Embryonic facial prominence (tissue), 1 donor: Measurements from ENCODE around the gene LSM4.

Experiments used
- DNase-seq: peaks from one replicate; pipeline ENCODE4 v3.0.0-alpha.2; 2016; ENCODE audit errors: extremely low spot score

The LSM4 gene

GRCh38 chr19:18292810-18293641, 29.9 kb downstream of the LSM4 start:
- peak; percentile 90 for DNase-seq

GRCh38 chr19:18292462-18292809, 30.4 kb downstream of the LSM4 start:
- no peak for DNase-seq

- peak; percentile 71 for DNase-seq
Measured at GRCh38 chr19:18291590-18292461, 31.1 kb downstream of the LSM4 start.

- no peak for DNase-seq
Measured at GRCh38 chr19:18291019-18291524, 31.8 kb downstream of the LSM4 start.

DNA sequence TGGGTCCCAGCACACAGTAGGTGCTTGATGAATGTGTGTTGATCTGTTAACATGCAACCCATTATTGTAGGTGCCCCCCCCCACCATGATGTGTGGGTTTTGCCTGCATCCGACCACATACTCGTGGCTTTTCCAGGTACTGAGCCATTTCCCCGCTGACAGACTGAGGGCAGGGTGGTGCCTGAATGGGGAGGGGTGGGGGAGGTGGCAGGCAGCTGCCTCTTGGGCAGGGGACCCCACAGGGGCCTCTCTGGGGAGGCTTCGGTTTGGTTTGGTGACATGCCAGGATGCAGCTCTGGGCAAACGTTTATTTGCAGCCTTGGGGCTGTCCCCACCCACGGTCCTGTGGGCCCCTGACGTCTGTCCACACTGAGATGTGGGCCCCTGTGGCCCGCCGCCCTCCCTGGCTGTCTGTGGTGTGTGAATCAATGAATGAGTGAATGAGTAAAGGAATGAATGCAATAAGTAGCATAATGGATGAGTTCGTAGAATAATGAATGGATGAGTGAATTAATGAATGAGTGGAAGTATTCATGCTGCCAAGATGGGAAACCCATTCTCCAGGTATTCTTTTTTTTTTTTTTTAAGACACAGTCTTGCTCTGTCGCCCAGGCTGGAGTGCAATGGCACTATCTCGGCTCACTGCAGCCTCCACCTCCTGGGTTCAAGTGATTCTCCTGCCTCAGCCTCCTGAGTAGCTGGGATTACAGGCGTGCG, 32.4 kb downstream of the LSM4 start:
- DNase-seq, result no peak

GRCh38 chr19:18289471-18290301, 33.2 kb downstream of the LSM4 start:
- no peak for DNase-seq

- no peak for DNase-seq
Measured at GRCh38 chr19:18287836-18288772, 34.8 kb downstream of the LSM4 start.

DNA sequence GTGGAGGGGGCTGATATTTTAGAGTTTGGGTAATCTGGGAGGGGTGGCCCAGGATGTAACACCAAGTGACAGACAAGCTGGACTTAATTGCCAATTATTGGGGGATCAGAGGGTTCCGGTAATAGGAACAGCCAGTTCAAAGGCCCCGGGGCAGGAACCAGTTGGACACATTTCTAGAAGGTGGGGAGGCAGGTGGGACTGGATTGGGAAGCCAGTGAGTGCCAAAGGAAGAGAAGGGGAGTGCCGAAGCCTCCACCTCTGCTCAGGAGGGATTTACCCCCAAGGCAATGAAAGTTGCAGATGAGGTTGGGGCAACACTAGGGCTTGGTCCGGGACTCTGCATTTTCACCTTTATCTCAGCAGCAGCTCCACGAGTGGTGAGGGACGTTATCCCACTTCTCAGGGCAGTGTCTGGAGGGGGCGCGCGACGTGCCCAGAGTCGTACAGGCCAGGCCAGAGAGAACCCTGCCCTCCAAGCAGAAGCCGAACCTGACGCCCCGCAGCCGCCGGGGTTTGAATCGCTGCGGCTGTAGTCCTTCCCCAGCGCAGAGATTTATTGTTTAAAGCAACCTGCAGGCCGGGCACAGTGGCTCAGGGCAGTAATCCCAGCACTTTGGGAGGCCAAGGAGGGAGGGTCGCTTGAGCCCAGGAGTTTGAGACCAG, 35.8 kb downstream of the LSM4 start:
- no peak for DNase-seq

DNA sequence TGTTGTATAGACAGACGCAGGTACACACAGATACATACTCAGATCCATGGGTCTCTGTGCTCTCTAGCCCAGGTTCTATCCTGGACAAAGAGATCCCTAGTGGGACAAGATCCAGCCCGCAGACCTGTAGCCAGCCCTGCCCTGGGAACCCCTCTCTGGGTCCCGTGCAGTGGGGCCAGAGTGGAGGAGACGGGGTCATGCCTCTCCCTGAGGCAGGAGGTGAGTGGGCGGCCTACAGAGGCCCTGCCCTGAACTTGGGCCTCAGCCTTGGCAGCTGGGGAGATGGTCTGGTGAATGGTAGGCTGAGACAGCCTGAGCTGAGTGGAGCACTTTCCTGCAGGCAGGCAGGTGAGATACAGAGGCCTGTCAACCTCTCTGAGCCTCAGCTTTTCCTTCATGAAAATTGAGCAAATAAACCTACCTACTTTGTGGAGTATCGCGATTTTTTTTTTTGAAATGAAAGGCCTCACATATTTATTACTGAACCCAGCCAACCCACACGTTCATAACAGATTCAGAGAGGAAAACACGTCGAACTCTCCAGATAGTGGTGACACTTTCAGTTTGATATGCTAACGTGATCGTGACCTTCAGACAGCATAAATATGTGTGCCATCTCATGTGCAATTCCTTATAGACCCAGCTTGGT, 38.0 kb downstream of the LSM4 start:
- DNase-seq, result no peak

- DNase-seq, result no peak
Measured at GRCh38 chr19:18283338-18283737, 39.5 kb downstream of the LSM4 start.

GRCh38 chr19:18282788-18283141, 40.1 kb downstream of the LSM4 start:
- DNase-seq, result no peak

- peak; percentile 94 for DNase-seq
Measured at GRCh38 chr19:18282021-18282787, 40.7 kb downstream of the LSM4 start.

- peak; percentile 97 for DNase-seq
Measured at GRCh38 chr19:18281082-18282020, 41.5 kb downstream of the LSM4 start, which contains the start of gene JUND. JUND (minus strand) TSS chr19:18281622; CDS start chr19:18281484, 138 bp downstream.

- no peak for DNase-seq
Measured at GRCh38 chr19:18280247-18281081, 42.4 kb downstream of the LSM4 start.

DNA sequence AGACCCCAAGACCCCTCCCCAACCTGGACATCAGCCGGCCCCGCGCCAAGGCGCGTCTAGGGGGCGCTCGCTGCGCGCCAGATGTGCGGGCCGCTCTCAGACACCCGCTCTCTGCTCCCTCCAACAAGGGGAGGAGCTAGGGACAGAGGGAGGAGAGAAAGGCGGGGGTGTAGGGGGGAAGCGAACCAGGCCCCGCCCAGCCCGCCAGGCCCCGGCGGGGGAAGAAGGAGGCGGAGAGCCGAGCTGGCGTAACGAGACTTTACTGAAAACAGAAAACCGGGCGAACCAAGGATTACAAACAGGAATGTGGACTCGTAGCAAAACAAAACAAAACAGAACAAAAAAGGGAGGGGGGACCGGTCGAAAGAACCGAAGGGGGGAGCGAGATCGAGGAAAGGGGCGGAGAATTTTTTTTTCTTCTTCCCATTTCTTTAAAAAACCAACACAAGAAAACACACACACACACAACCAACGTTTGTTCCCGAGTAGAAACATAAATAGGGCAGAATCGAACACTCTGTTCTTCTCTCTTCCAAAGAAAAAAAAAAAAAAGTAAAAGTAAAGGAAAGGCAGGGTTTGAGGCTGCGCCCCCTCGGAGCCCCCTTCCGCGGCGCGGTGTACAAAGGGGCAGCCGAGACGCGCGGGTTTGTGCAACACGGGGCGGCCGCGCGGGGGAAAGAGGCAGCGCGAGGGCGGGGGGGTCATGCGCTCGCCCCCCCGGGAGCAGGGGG, 43.2 kb downstream of the LSM4 start:
- peak; percentile 92 for DNase-seq

DNA sequence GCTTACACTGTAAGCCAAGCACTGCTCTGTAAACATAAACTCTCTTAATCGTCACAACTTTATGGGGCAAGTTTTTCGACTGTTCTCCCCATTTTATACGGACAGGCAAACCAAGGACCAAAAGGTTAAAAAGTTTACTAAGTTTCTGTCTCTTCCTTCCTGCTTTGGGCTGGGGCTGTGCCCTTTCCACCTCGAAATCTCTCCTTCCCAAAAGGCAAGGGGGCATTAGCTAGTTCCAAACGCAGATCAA, 43.7 kb downstream of the LSM4 start:
- no peak for DNase-seq
